Ramos (cell line): ENCODE results near the gene ALDH18A1.
"Not testable (repeated sequence)": the region's sequence is repeated elsewhere in the genome, so short reads cannot be mapped to it uniquely, and the experiment has no call there.

Experiments used
- in situ Hi-C: fragments of 300-500 bp; cut with MboI; formaldehyde crosslinking; loops from one replicate; pipeline ENCODE4 v1.14.3; 2022; ENCODE audit warnings: low sequenced_read_pairs; ENCODE audit not compliant: unreplicated experiment

The ALDH18A1 gene

DNA sequence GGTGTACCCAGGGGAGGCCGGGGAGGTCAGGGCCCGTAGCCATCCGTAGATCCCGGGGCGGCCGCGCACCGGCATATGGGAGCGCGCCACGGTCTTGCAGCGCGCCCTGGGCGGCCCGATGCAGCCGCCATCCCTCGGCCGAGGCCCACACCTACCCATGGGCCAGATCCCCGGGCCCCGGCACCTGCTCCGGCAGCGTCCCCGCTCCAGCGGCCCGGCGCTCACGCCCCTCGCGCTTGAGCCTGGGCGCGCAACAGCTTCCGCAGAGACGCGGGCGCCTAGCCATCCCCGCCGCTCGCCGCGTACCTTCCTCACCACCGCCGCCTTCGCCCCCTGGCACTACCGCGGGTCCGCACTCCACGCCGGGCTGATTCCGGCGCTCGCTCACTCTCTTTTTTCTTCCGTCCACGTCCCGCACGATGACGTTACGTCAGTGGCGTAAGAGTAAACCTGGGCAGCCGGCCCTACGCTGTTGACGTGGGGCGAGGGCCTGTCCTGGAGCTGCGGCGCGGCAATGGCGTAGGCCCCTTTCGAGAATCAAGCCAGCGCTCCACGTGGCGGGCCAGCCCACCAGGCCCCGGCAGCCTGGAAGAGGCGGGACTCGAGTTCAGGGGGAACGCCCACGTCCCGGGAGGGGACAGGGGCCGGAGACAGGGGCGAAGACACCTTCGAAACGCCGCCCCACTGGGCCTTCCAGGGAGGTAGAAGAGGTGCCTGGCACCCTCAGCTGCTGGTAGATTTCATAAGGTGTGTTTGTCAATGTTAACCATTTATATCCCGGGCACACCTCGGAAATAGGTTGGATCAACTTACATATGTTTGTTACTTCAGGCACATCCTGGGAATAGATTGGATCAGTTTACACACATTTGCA, at the start of gene ALDH18A1:
TSS of gene ALDH18A1 (minus strand) at position 421 of the 874 bp plus-strand sequence. CDS start 3,334 bp downstream, outside the sequence.
- in situ Hi-C loops, result no loop called here

DNA sequence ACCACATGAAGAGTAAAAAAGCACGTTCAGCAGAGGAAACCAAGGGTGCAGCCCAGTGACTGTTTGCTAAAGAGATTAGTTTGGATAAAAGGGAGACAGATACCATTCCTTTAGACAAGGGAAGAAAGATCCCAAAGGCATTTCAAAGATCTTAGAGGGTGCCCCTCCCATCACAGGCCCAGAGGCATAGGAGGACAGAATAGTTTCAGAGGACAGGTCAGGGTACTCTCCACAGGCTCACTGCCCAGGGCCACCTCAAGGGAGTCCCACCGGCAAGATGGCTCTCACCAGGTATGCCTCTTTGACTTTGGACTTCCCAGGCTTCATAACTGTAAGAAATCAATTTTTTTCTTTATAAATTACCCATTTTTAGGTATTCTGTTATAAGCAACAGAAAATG, 41.9 kb upstream of the ALDH18A1 start:
- in situ Hi-C loops, result no loop called here

DNA sequence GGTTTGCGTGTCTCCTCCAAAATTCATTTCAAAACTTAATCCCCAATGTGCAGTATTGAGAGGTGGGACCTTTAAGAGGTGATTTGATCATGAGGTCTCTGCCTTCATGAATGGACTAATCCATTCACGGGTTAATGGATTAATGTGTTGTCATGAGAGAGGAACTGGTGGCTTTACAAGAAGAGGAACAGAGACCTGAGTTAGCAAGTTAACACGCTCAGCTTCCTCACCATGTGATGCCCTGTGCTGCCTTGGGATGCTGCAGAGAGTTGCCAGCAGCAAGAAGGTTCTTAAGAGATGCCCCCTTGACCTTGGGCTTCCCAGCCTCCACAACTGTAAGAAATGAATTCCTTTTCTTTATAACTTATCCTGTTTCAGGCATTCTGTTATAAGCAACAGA, 40.9 kb upstream of the ALDH18A1 start:
- in situ Hi-C loops, result no loop called here

DNA sequence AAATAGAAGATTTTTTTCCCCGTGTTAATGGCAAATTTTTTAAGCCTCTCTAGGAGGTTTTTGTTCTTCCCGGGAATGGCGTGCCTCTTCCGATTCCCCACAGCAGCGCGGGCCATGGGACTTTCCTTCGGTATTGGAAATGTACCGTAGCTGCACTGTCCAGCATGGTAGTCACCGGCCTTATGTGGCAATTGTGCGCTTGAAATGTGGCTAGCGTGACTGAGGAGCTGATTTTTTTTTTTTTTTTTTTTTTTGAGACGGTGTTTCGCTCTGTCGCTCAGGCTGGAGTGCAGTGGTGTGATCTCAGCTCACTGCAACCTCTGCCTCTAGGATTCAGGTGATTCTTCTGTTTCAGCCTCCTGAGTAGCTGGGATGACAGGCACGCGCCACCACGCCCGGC, 38.2 kb upstream of the ALDH18A1 start:
- in situ Hi-C loops, result loop anchor here (5.0 kb wide), 1 partner anchor 148 kb away; no protein-coding TSS in a partner anchor

DNA sequence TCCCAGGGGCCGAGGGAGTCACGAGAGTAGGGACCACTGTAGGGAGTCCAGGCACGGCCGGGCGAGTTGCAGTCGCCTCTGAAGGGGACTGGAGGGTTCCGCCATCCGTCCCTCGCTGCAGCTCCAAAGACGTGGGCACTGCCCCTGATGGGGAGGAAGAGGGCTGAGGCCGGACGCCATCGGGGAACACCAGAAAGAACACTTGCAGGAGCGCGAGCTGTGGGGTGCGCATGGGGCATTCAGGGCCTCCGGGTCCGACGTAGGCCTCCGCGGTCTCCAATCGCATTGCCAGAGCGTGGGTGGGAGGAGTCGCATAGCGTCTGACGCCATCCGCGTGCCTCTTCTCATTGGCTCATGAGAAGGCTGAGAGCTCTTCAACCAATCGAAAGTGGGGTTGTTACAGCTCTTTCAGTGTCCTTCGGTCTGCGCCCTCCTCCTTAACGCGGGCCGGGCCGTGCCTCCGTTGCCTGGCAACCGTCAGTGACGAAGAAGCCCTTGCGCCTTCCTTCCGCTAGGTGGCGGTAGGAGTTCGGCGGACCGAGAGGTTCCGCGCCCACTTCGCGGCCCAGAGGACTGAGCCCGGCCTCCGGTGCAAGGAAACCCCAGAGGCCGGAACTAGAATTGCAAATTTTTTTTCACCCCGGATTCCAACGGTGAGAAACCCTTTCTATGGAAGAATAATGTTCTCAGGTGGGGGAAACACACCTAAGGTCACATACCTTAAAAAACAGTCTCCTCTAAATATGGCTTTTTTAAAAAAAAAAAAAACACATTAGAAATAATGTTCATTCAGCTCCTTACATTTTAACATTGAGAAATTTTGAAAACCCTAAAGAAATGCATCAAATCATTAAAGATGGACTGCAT, 37.4 kb upstream of the ALDH18A1 start, which contains the start of gene TCTN3:
TSS of gene TCTN3 (minus strand) at position 260 of the 867 bp plus-strand sequence. CDS start at position 232, 28 bp downstream.
- in situ Hi-C loops, result loop anchor here (5.0 kb wide), 1 partner anchor 148 kb away; no protein-coding TSS in a partner anchor

DNA sequence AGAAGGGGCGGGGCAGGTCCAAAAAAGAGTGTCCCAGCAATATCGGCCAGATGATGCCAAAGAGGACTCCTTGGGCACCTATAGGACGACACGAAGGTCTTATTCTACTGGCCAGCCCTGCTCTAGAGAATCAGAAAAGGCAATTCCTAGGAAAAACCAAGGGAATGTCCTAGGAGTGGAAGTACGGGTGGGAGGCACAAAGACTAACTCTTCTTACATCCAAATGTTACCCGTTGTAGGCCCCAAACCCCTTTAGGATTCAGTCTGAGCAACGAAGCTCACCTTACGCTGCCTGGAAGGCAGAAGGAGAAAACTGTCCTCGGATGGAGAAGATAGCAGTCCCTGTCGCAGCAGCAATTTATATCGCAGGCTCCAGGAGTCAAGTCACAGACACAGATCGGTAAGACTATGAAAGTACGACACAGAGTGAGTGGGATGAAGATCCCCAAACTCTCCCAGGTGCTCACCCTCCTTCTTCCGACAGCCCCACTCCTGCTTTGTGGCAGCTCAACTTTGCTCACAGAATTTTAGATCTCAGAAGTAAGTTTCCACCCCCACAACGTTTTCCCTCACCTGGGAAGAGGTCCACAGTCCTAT, 36.7 kb upstream of the ALDH18A1 start:
- in situ Hi-C loops, result loop anchor here (5.0 kb wide), 1 partner anchor 149 kb away; no protein-coding TSS in a partner anchor

DNA sequence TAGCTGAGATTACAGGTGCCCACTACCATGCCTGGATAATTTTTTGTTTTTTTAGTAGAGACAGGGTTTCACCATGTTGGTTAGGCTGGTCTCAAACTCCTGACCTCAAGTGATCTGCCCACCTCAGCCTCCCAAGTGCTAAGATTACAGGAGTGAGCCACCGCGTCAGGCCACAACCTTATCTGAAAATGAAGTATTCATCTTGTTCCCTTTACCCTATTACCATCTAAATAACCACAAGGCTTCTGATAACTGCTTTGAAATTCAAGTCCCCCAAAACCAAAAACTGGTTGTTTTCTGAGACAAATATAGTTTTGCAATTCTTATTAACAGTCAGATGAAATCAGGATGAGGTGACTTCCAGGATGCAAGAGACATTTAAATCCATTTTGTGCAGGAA, 34.8 kb upstream of the ALDH18A1 start:
- in situ Hi-C loops, result loop anchor here (5.0 kb wide), 1 partner anchor 151 kb away; no protein-coding TSS in a partner anchor

DNA sequence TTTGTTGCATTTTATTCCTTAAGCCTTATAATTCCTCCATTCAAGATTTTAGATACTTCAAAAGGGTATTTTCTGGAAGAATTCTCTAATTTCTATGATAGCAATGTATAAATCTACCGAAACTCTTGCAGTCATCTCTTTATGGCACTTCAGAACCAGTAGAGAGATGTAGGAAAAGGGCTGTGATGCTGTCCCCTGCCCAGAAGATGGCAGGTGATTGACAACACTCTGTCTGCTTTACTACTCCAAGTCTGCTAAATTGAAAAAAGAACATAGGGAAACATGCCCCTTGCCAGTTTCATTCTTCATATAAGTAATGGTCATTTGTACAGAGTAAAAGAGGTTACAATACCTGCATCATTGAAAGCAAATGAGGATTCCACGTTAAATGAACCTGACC, 32.1 kb upstream of the ALDH18A1 start:
- in situ Hi-C loops, result no loop called here

DNA sequence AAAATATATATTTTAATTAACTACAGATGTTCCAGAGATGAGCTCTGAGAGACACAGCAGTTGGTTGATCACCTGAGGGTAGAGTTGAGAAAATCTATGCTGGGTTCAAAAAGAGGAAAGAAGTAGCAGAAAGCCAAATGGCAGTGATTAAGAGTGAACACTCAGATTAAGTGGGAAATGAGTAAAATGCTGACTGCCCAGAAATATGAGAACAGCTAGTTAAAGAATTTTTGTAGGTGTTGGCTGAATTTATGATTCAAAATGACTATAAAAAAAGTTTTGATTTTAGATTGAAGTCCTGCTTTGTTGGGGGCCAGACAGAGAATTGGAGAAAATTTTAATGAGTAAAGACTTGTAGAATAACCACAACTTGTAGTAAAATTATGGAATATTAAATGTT, 27.5 kb upstream of the ALDH18A1 start:
- in situ Hi-C loops, result no loop called here

DNA sequence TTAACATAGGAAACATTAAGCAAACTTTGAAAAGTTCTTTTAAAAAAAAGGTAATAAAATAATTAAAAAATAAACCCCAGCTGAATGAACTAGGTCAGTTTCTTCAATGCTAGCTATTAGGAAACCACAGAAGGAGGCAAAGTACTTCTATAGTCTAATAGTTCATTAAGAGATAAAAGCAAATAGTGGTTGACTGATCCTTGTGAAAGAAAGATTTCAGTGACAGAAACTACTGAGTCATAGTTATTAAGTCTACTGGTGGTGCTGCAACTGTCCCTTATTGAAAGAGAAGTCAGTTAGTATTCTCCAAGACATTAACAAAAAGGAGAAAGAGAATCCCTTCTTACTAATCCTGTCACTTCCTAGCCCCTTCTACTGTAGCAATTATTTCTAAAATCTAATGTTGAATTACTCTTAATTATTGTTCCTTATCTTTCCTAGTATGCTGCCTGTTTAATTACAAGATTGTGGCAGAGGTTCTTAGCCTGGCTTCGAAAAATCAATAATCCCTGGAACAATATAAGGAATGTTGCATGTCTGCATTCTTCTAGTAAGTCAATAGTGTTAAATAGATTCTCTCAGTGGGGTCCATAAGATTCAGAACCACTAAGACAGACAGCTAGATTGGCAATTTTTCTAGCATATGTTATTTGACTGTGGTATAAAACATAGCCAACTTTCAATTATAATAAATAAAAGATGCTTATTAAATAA, 19.0 kb upstream of the ALDH18A1 start:
- in situ Hi-C loops, result no loop called here

DNA sequence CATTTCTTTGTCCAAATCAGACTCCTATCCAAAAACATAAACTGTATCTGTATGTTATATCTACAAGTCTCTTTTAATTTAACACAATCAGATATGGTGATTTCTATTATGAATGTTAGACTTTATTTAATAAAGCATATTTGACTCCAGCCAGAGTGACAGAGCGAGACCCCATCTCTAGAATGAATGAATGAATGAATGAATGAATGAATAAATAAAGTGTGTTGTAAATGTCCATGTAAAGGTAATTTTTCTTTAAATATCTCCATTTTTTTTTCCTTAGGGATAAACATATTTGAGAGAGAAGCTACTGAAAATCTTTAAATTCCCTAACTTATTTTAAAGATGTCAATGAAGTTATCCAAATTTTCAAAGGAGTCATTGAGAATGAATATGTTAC, 18.1 kb upstream of the ALDH18A1 start:
- in situ Hi-C loops, result no loop called here

DNA sequence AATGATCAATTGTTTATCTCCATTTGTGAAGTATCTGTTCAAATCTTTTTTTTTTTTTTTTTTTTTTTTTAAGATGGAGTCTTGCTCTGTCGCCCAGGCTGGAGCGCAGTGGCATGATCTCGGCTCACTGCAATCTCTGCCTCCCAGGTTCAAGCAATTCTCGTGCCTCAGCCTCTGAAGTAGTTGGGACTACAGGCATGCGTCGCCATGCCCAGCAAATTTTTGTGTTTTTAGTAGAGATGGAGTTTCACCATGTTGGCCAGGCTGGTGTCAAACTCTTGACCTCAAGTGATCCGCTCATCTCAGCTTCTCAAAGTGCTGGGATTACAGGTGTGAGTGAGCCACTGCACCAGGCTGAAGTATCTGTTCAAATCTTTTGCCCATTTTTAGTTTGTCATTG, 16.1 kb upstream of the ALDH18A1 start:
- in situ Hi-C loops, result not testable (repeated sequence)

DNA sequence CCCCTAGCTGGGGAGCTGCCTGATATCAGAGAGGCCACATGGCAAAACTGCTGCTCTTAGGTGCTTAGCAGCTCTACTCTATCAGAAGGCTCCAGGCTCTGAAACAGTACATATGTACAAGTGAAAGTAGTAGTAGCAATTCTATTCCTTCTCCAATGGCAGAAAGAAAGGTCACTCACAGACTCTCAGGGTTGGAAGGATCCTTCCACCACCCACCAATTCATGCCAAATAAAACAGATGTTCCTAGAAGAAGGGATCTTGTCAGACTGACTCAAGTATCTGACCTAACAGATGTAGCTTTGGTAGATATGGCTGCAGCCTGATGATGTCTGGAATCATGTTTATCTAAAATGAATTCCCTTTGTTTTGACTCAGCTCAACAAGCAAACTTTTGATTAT, 8.0 kb upstream of the ALDH18A1 start:
- in situ Hi-C loops, result no loop called here

DNA sequence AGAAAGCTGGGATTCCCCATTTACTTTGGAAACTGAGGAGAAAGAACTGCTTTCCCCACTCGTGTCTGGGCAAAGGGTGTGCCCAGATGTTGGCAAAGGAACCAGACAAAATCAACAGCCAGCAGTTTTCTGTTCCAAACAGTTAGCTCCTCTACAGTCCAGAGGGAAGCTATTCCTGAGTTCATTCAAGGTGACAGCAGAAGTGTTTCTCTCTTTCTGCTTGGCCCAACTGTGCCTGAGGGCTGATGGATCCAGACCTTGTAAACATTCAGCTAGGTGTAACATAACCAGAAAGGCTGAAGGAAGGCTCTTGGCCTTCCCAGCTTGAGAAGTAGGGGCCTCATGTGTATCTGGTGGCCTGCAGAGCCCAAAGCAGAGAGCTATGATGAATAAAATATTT, 7.0 kb upstream of the ALDH18A1 start:
- in situ Hi-C loops, result no loop called here

DNA sequence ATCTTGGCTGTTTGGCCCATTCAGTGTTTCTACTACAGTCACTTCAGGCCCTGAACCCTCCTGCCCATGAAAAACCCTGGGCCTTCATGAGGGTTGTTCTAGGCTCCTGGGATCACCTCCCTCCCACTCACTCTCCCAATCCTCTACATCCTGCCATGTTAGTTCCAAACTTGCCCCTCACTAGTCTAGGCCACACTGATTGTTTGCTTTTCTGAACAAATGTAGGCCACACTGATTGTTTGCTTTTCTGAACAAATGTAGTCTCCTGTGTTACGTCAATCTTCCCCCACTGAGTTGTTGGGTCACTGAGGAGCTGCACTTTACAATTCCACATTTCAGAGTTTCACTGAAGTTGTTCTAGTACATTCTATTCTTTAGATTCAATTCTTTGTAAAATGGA, 5.3 kb upstream of the ALDH18A1 start:
- in situ Hi-C loops, result no loop called here

DNA sequence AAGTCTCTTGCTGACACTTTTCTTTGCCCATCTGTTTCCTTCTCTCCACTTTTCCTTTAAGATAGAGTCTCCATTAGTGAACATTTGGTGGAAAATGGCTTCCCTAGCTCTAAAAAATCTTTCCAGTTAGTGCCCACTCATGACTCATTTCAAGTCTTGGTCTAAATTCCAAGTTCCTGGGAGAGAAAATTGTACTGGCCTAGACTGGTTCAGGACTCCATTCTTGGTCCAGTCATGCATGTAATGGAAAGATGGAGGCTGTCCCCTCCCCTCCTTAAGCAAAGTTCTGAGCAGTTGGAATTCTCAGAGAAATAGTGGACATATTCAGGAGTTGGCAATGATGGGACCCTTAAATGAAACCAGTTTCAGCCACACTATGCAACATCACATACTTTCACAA, 3.8 kb upstream of the ALDH18A1 start:
- in situ Hi-C loops, result no loop called here

DNA sequence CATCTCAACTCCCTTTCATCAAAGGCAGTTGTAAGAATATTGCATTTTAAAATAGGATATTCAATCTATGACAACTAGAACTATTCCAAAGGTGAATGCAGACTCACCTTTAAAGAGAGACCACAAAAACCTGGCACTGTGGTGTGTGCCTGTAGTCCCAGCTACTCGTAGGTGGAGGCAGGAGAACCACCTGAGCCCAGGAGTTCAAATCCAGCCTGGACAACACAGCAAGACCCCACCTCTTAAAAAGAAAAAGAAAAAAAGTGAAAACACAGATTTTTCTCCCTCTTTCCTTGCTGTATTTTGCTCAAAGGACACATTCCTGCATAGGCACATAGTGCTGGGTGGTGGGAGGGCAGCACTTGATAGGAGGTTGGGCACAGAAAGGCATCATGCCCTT, 739 bp upstream of the ALDH18A1 start:
- in situ Hi-C loops, result no loop called here

DNA sequence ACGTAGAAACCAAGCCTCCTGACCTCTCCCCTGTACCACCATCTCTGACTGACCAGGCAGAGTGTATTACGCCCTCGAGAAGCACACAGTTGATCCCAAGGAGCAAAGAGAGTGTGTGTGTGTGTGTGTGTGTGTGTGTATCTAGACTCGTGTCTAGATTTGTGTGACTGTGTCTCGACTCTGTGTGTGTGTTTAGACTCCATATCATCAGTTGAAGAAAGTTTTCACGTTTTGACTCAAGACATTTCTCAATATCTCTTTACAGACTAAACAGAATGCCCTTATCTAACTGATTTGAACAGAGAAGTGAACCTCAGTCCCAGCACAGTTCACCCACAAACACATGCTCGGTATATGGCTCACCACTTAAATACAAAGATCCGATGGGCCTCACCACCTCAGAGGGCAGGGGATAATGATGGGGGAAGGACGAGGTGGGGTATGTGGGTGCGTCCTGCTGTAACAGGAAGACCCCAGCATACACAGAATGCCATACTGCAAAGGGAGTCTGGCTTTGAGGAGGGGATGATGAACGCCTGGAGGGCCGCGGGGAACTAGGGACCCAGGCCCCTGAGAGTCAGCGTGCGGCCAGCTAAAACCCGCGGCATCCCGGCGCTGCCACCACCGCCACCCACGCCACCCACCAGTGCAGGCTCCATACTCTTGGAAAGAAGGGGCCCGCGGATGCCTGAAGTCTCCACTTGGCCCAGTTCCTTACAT, 780 bp downstream of the ALDH18A1 start:
- in situ Hi-C loops, result no loop called here

DNA sequence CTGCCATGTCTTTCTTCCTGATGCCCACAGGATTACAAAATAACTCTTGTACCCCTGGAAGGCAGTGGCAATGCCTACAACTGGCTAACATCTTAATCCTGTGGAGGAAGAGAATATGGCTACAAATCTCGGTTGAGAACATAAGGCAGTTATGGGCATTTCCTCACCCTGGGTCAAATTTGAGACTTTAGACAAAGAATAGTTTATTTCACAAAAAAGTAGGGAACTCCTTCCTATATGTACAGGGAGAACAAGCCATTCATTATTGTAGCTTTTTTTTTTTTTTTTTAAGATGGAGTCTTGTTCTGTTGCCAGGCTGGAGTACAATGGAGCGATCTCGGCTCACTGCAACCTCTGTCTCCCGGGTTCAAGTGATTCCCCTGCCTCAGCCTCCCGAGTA, 2.6 kb downstream of the ALDH18A1 start:
- in situ Hi-C loops, result no loop called here
